WTC11 (cell line): ENCODE results near the gene AKAP14. TPM values are rescaled to one million over a fixed set of nuclear protein-coding genes. Genes with fewer than 3 reads are reported as not detected.
A peak's percentile ranks its signal among the peaks of the same experiment; 100 is the strongest.

Experiments
- ATAC-seq: fragments of 200-7000 bp; cut with Tn5 transposase; 2 replicates; pipeline ENCODE4 v1.10.0; 2021; ENCODE audit warnings: mild to moderate bottlenecking, moderate library complexity
- CTCF ChIA-PET: fragments of 300-600 bp; sonication (Branson Sonifier 250); formaldehyde crosslinking; loops from one replicate; lab custom pipeline; 2021; ENCODE audit warnings: antibody characterized with exemption; lab: Charles Lee
- POLR2A ChIA-PET: fragments of 350-600 bp; sonication (Branson Sonifier 250); formaldehyde crosslinking; loops from one replicate; lab custom pipeline; 2021; ENCODE audit warnings: antibody characterized with exemption; lab: Charles Lee
- DNase-seq: peaks from one replicate; pipeline ENCODE4 v3.0.0; 2021; ENCODE audit warnings: low spot score
- H3K27ac Mint-ChIP-seq: 2 replicates; pipeline ENCODE4 v1.8.0; 2021; ENCODE audit warnings: mixed read lengths
- H3K27me3 Mint-ChIP-seq: 2 replicates; pipeline ENCODE4 v1.8.0; 2021; ENCODE audit warnings: low read depth, mild to moderate bottlenecking, moderate library complexity, mixed read lengths
- H3K36me3 Mint-ChIP-seq: 2 replicates; pipeline ENCODE4 v1.8.0; 2021; ENCODE audit warnings: mixed read lengths
- H3K4me1 Mint-ChIP-seq: 2 replicates; pipeline ENCODE4 v1.8.0; 2022; ENCODE audit warnings: mixed read lengths
- H3K4me3 Mint-ChIP-seq: 2 replicates; pipeline ENCODE4 v1.8.0; 2021; ENCODE audit warnings: mild to moderate bottlenecking, moderate library complexity, mixed read lengths
- H3K9me3 Mint-ChIP-seq: 2 replicates; pipeline ENCODE4 v1.8.0; 2021; ENCODE audit warnings: mixed read lengths
- ARID4B ChIP-seq: sonication (generic); formaldehyde crosslinking; IDR thresholded peaks from 2 replicates; pipeline ENCODE4 v1.8.0; 2023; ENCODE audit warnings: missing genetic modification reagents, mild to moderate bottlenecking, borderline replicate concordance
- ATF2 ChIP-seq: sonication (generic); formaldehyde crosslinking; IDR thresholded peaks from 2 replicates; pipeline ENCODE4 v1.8.1; 2022; ENCODE audit warnings: low read depth, missing genetic modification reagents, borderline replicate concordance
- ATF3 ChIP-seq: sonication (generic); formaldehyde crosslinking; conservative IDR thresholded peaks from 2 replicates; pipeline ENCODE4 v1.8.1; 2022; ENCODE audit warnings: mild to moderate bottlenecking, missing genetic modification reagents
- ATF6 ChIP-seq: sonication (generic); formaldehyde crosslinking; IDR thresholded peaks from 2 replicates; pipeline ENCODE4 v1.8.1; 2023; ENCODE audit warnings: mild to moderate bottlenecking, missing genetic modification reagents
- CBFB ChIP-seq: sonication (generic); formaldehyde crosslinking; IDR thresholded peaks from 2 replicates; pipeline ENCODE4 v1.8.1; 2022; ENCODE audit warnings: mild to moderate bottlenecking, low read depth, missing genetic modification reagents
- CREB1 ChIP-seq: sonication (generic); formaldehyde crosslinking; IDR thresholded peaks from 2 replicates; pipeline ENCODE4 v1.8.0; 2023; ENCODE audit warnings: mild to moderate bottlenecking, missing genetic modification reagents
- ELF4 ChIP-seq: sonication (generic); formaldehyde crosslinking; IDR thresholded peaks from 2 replicates; pipeline ENCODE4 v1.8.1; 2022; ENCODE audit warnings: low read depth, mild to moderate bottlenecking, moderate library complexity, missing genetic modification reagents
- FOXK1 ChIP-seq: sonication (generic); formaldehyde crosslinking; IDR thresholded peaks from 2 replicates; pipeline ENCODE4 v1.8.0; 2022; ENCODE audit warnings: mild to moderate bottlenecking, moderate library complexity, missing genetic modification reagents
- GABPB1 ChIP-seq: sonication (generic); formaldehyde crosslinking; IDR thresholded peaks from 2 replicates; pipeline ENCODE4 v1.8.1; 2023; ENCODE audit warnings: mild to moderate bottlenecking, missing genetic modification reagents
- HMGA2 ChIP-seq: fragments of 250-450 bp; sonication (Bioruptor Pico); IDR thresholded peaks from 2 replicates; pipeline ENCODE4 v1.4.0; 2021; ENCODE audit warnings: mild to moderate bottlenecking, moderate library complexity
- HMGXB4 ChIP-seq: sonication (generic); formaldehyde crosslinking; IDR thresholded peaks from 2 replicates; pipeline ENCODE4 v1.8.1; 2023; ENCODE audit warnings: mild to moderate bottlenecking, moderate library complexity, missing genetic modification reagents
- JAZF1 ChIP-seq: fragments of 250-450 bp; sonication (Bioruptor Pico); IDR thresholded peaks from 2 replicates; pipeline ENCODE4 v1.9.0; 2021; ENCODE audit warnings: moderate library complexity, mild to moderate bottlenecking, inconsistent platforms
- KAT7 ChIP-seq: sonication (generic); formaldehyde crosslinking; IDR thresholded peaks from 2 replicates; pipeline ENCODE4 v1.8.1; 2023; ENCODE audit warnings: missing genetic modification reagents, mild to moderate bottlenecking, borderline replicate concordance
- MLX ChIP-seq: sonication (generic); formaldehyde crosslinking; IDR thresholded peaks from 2 replicates; pipeline ENCODE4 v1.8.1; 2023; ENCODE audit warnings: mild to moderate bottlenecking, missing genetic modification reagents, moderate library complexity
- PREB ChIP-seq: sonication (generic); formaldehyde crosslinking; IDR thresholded peaks from 2 replicates; pipeline ENCODE4 v1.8.1; 2022; ENCODE audit warnings: mild to moderate bottlenecking, missing genetic modification reagents, moderate library complexity, borderline replicate concordance
- PRRX2 ChIP-seq: fragments of 250-450 bp; sonication (Bioruptor Pico); IDR thresholded peaks from 2 replicates; pipeline ENCODE4 v1.8.0; 2021; ENCODE audit warnings: mild to moderate bottlenecking
- SP1 ChIP-seq: sonication (generic); formaldehyde crosslinking; conservative IDR thresholded peaks from 2 replicates; pipeline ENCODE4 v1.8.1; 2022; ENCODE audit warnings: missing genetic modification reagents
- ZMAT4 ChIP-seq: fragments of 250-450 bp; sonication (Bioruptor Pico); IDR thresholded peaks from 2 replicates; pipeline ENCODE4 v1.9.0; 2021; ENCODE audit warnings: mild to moderate bottlenecking
- ZNF416 ChIP-seq: fragments of 250-450 bp; sonication (Bioruptor Pico); IDR thresholded peaks from 2 replicates; pipeline ENCODE4 v1.9.0; 2021; ENCODE audit warnings: mild to moderate bottlenecking, inconsistent platforms
- ZNF671 ChIP-seq: fragments of 250-450 bp; sonication (Bioruptor Pico); IDR thresholded peaks from 2 replicates; pipeline ENCODE4 v1.8.0; 2021; ENCODE audit warnings: mild to moderate bottlenecking
- total RNA-seq: library from RNA; stranded (reverse); gene quantifications from 3 replicates; pipeline ENCODE4 v1.2.3, GENCODE V29; 2021

Gene AKAP14
- total RNA-seq, 1 experiment from 2014 or later, result not detected

GRCh38 chrX:119943185-119943988 is 47.7 kb downstream of the AKAP14 start, which contains the start of gene NKAP:
NKAP (minus strand) TSS chrX:119943751; CDS start chrX:119943605, 146 bp downstream.
- ChIA-PET POLR2A (no interaction called here), CTCF (interaction anchor here (1.8 kb wide), 1 partner anchor 56 kb away, joined by 6 read pairs; no protein-coding TSS in a partner anchor)
- Mint-ChIP-seq H3K27ac (peak within 1 kb of the TSS; percentile 97), H3K27me3 (no peaks in the 10 kb centered on the region), H3K36me3 (no peaks in the 10 kb centered on the region), H3K4me3 (peak within 1 kb of the TSS; percentile 97), H3K4me1 (peaks cover 4% of the 10 kb centered on the region; the same call in 1 of the 2 replicates), H3K9me3 (no peaks in the 10 kb centered on the region)
- TF ChIP-seq HMGA2 (CRISPR knock-in tag) (no peak), SP1 (CRISPR knock-in tag) (peak; percentile 45), FOXK1 (CRISPR knock-in tag) (peak; percentile 99), KAT7 (CRISPR knock-in tag) (no peak), HMGXB4 (CRISPR knock-in tag) (peak; percentile 37; the same call in 1 of the 2 replicates), MLX (CRISPR knock-in tag) (no peak), PRRX2 (CRISPR knock-in tag) (no peak), ELF4 (CRISPR knock-in tag) (no peak), ATF3 (CRISPR knock-in tag) (no peak), GABPB1 (peak; percentile 75), ARID4B (CRISPR knock-in tag) (no peak), ZMAT4 (no peak), ATF2 (CRISPR knock-in tag) (no peak), PREB (CRISPR knock-in tag) (no peak), ATF6 (CRISPR knock-in tag) (no peak), ZNF416 (CRISPR knock-in tag) (no peak), JAZF1 (CRISPR knock-in tag) (no peak), ZNF671 (CRISPR knock-in tag) (no peak), CBFB (no peak), CREB1 (CRISPR knock-in tag) (no peak)
- ATAC-seq (peak; percentile 95), DNase-seq (peak; percentile 76)
